Esophagus muscularis mucosa (tissue), 4 donors: ENCODE data around the gene MRC1. TPM values are rescaled to one million over a fixed set of nuclear protein-coding genes. Genes with fewer than 3 reads are reported as not detected.

Source experiments
- DNase-seq: peaks from one replicate; pipeline ENCODE4 v3.0.0-alpha.2; 2017; ENCODE audit errors: extremely low spot score
- H3K27ac ChIP-seq, 4 donors: fragments of 200-600 bp; sonication (generic); replicated peaks in 1 of 4; 1 replicate in 3 of 4; 2 replicates in 1 of 4; pipeline ENCODE4 v1.5.1; 2016 to 2019; ENCODE audit warnings: mild to moderate bottlenecking in 1 of 4
- H3K27me3 ChIP-seq, 4 donors: fragments of 200-600 bp; sonication (generic); one replicate each; pipeline versions ENCODE4 v1.5.1 to v1.6.0; 2016 to 2019
- H3K36me3 ChIP-seq, 4 donors: fragments of 200-600 bp; sonication (generic); one replicate each; pipeline ENCODE4 v1.5.1; 2016 to 2019
- H3K4me1 ChIP-seq, 4 donors: fragments of 200-600 bp; sonication (generic); one replicate each; pipeline ENCODE4 v1.5.1; 2016 to 2019
- H3K4me3 ChIP-seq, 4 donors: fragments of 200-600 bp; sonication (generic); 1 replicate in 2 of 4; 2 replicates in 2 of 4; pipeline ENCODE4 v1.5.1; 2016 to 2019; ENCODE audit warnings: mild to moderate bottlenecking in 4 of 4, moderate library complexity in 1 of 4
- H3K9me3 ChIP-seq, 4 donors: fragments of 200-600 bp; sonication (generic); 1 replicate in 3 of 4; 2 replicates in 1 of 4; pipeline ENCODE4 v1.5.1; 2016 to 2019
- EP300 ChIP-seq: sonication (generic); formaldehyde crosslinking; IDR thresholded peaks from one replicate; pipeline ENCODE4 v1.6.1; 2017; ENCODE audit warnings: antibody characterized with exemption
- POLR2A ChIP-seq: fragments of 450-650 bp; IDR thresholded peaks from one replicate; pipeline ENCODE4 v1.6.1; 2017; ENCODE audit warnings: antibody characterized with exemption, moderate library complexity, mild to moderate bottlenecking, low read depth
- POLR2AphosphoS5 ChIP-seq, 2 donors: sonication (generic); formaldehyde crosslinking; IDR thresholded peaks; one replicate each; pipeline ENCODE4 v1.6.1; 2017; ENCODE audit warnings: antibody characterized with exemption in 2 of 2
- WGBS: methylation state at CpG from one replicate; pipeline ENCODE4 v1.1.5; 2018; 5-methylcytosine and 5-hydroxymethylcytosine counted together
- intact Hi-C: fragments of 100-400 bp; cut with DNase I; formaldehyde crosslinking; loops from one replicate; pipeline ENCODE4 v1.15.1; 2023
- total RNA-seq, 4 donors: library from RNA; depleted of rRNA; stranded (reverse); fragments of >200 nt; gene quantifications; one replicate each; pipeline versions ENCODE4 v1.1.0 to v1.2.1, GENCODE V29; 2016
- TF ChIP-seq, protein P1 (sequence below), 3 experiments: fragments of 200-600 bp in 2 of 3; fragments of 450-650 bp in 1 of 3; sonication (generic) in 2 of 3; IDR thresholded peaks; one replicate each; pipeline ENCODE4 v1.5.1; 2017 to 2019; ENCODE audit warnings: antibody characterized with exemption in 3 of 3, mild to moderate bottlenecking in 2 of 3, moderate library complexity in 1 of 3

Gene MRC1
- total RNA-seq, 4 donors from 2014 or later, result 21.9 to 69.6 (median 39.7) TPM

DNA sequence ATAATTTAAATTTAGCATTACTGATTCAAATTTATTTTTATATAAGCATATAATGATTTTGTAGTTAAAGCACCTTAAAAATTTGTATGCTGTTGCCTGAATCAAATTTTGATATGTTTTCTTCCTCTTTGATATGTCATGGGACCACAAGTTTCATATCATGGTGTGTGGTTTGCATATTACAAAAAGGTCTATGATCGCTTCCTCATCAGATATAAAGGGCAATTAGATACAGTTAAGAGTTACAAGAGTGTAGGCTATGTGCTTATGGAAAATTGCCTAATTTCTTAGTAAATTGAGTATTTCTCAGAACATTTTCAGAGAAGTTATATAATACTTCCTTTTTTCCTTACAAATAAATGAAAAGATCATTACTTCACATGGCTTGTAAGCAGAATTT lies 22.2 kb downstream of the MRC1 start:
- WGBS, result 76% methylated on average over 1 of the region's 1 CpG
- no peak overlapping the region for H3K4me3 ChIP-seq
- intact Hi-C loops, result no loop called here
- H3K27ac ChIP-seq, result no peak overlapping the region
- H3K9me3 ChIP-seq, result no peaks in the 10 kb centered on the region
- TF ChIP-seq, protein P1, sequence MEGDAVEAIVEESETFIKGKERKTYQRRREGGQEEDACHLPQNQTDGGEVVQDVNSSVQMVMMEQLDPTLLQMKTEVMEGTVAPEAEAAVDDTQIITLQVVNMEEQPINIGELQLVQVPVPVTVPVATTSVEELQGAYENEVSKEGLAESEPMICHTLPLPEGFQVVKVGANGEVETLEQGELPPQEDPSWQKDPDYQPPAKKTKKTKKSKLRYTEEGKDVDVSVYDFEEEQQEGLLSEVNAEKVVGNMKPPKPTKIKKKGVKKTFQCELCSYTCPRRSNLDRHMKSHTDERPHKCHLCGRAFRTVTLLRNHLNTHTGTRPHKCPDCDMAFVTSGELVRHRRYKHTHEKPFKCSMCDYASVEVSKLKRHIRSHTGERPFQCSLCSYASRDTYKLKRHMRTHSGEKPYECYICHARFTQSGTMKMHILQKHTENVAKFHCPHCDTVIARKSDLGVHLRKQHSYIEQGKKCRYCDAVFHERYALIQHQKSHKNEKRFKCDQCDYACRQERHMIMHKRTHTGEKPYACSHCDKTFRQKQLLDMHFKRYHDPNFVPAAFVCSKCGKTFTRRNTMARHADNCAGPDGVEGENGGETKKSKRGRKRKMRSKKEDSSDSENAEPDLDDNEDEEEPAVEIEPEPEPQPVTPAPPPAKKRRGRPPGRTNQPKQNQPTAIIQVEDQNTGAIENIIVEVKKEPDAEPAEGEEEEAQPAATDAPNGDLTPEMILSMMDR (IDR thresholded peaks at IDR 0.05), result no peak
- TF ChIP-seq POLR2A (no peak), POLR2AphosphoS5 (IDR thresholded peaks at IDR 0.05) (no peak), EP300 (no peak)
- no peak for DNase-seq
- H3K27me3 ChIP-seq, result peaks cover 0 to 3% (median 0%) of the 10 kb centered on the region in 4 donors
- H3K4me1 ChIP-seq, result peaks cover 0 to 15% (median 11%) of the 10 kb centered on the region in 4 donors
- H3K36me3 ChIP-seq, result no peaks in the 10 kb centered on the region

DNA sequence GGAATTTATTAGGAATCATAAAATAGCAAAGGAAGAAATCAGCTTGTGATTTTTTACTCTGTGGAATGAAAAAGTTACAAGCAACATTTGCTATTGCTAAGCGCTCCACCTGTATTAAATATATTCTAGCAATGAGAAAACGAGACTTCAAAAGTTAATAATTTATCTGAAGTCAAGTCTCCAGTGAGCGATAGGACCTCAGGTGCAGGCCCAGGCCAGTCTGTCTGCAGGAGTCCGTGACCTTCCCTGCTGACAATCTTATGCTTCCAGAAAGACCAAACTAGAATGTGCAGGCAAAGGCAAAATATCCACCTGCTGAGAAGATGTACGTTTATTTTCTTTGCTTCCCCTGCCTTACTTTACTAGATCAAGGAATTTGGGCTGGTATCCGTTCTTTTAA lies 22.7 kb downstream of the MRC1 start:
- Histone ChIP-seq H3K9me3 (no peaks in the 10 kb centered on the region), H3K36me3 (no peaks in the 10 kb centered on the region), H3K4me1 (peaks cover 0 to 21% (median 16%) of the 10 kb centered on the region in 4 donors), H3K27me3 (peaks cover 0 to 3% (median 0%) of the 10 kb centered on the region in 4 donors), H3K4me3 (no peak overlapping the region), H3K27ac (no peak overlapping the region)
- TF ChIP-seq EP300, result no peak
- TF ChIP-seq, protein P1 (IDR thresholded peaks at IDR 0.05), result no peak
- TF ChIP-seq POLR2AphosphoS5 (IDR thresholded peaks at IDR 0.05), result no peak
- TF ChIP-seq POLR2A, result no peak
- intact Hi-C loops, result no loop called here
- 85% methylated on average over 6 of the region's 6 CpGs for WGBS
- no peak for DNase-seq

DNA sequence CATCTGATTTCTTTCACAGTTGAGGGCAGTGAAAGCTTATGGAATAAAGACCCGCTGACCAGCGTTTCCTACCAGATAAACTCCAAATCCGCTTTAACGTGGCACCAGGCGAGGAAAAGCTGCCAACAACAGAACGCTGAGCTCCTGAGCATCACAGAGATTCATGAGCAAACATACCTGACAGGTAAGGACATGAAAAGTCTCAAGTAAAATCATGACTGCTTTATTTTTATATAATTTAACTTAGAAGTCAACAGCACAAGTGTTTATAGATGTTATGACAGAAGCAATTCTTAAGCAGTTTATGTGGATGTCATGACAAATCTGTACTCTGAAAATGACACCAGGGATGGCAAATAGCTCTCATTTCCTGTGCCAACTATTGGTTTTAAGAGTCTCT lies 24.5 kb downstream of the MRC1 start:
- Histone ChIP-seq H3K36me3 (no peaks in the 10 kb centered on the region), H3K27ac (no peak overlapping the region), H3K27me3 (peaks cover 0 to 2% (median 0%) of the 10 kb centered on the region in 4 donors), H3K4me1 (peaks cover 0 to 27% (median 20%) of the 10 kb centered on the region in 4 donors), H3K4me3 (no peak overlapping the region), H3K9me3 (no peaks in the 10 kb centered on the region)
- intact Hi-C loops, result no loop called here
- TF ChIP-seq POLR2A, result no peak
- TF ChIP-seq POLR2AphosphoS5 (IDR thresholded peaks at IDR 0.05), result no peak
- TF ChIP-seq EP300, result no peak
- TF ChIP-seq, protein P1 (IDR thresholded peaks at IDR 0.05), result no peak
- 86% methylated on average over 6 of the region's 6 CpGs for WGBS
- DNase-seq, result no peak

DNA sequence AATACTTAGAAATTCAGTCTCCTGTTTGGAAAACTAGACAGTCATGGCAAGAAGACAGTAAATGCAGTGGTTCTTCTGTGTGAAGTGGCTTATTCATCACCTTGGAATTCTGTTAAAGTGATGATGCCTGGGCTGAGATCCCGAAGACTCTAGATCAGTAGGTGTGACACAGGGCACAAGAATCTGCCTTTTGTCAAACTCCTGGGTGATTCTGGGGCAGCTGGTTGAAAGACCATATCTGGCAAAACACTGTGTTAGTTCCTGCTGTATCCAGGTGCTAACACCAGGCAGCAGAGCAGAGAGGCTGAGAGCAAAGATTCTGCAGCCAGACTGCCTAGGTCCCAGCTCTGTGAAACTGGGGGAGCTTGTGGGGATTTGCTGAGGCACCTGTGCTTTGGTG lies 26.5 kb downstream of the MRC1 start:
- intact Hi-C loops, result no loop called here
- Histone ChIP-seq H3K36me3 (no peaks in the 10 kb centered on the region), H3K4me1 (peaks cover 0 to 27% (median 20%) of the 10 kb centered on the region in 4 donors), H3K27me3 (no peaks in the 10 kb centered on the region), H3K9me3 (no peaks in the 10 kb centered on the region), H3K4me3 (no peak overlapping the region), H3K27ac (peak overlapping the region in 2 of 4 donors; percentile 31 to 52)
- 29% methylated on average over 1 of the region's 1 CpG for WGBS
- TF ChIP-seq POLR2A, result no peak
- no peak for TF ChIP-seq EP300
- peak; percentile 23 to 58 for TF ChIP-seq POLR2AphosphoS5 (IDR thresholded peaks at IDR 0.05)
- TF ChIP-seq, protein P1 (IDR thresholded peaks at IDR 0.05), result peak in 1 of 3 experiments; percentile 16
- no peak for DNase-seq

DNA sequence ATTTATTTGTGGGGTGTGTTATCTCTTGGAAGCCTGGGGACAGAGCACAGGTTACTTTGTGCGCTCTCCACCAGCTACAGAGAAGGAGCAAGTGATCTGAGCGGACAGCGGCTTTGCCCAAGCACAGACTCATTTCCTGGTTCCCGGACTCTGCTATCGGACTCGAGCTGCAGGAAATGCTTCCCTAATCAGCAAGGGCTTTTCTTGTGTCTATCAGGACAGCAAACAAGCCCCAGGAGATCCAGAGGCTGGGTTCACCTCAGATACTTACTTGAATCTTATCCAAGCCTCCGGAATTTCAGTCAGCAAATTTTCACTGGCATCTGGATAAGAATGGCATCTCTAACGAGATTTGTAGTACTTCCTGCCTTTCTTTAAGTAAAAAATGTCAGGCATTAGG lies 27.8 kb downstream of the MRC1 start:
- Histone ChIP-seq H3K4me3 (peak overlapping the region; percentile 18 to 21 (median 18)), H3K27ac (no peak overlapping the region), H3K4me1 (peaks cover 0 to 27% (median 20%) of the 10 kb centered on the region in 4 donors), H3K36me3 (no peaks in the 10 kb centered on the region), H3K27me3 (no peaks in the 10 kb centered on the region), H3K9me3 (no peaks in the 10 kb centered on the region)
- 20% methylated on average over 8 of the region's 8 CpGs for WGBS
- intact Hi-C loops, result no loop called here
- DNase-seq, result no peak
- no peak for TF ChIP-seq EP300
- no peak for TF ChIP-seq POLR2A
- no peak for TF ChIP-seq POLR2AphosphoS5 (IDR thresholded peaks at IDR 0.05)
- TF ChIP-seq, protein P1 (IDR thresholded peaks at IDR 0.05), result no peak
